Stimulated activated CD4-positive, alpha-beta T cell treated with anti-CD3 and anti-CD28 coated beads, Interleukin-2, amount 100 ng/mL, for 48 hours (primary cell): ENCODE data around the gene SLC22A31.

Source experiments
- DNase-seq, 2 donors: peaks; one replicate each; pipeline ENCODE4 v3.0.0-alpha.2; 2020

Gene SLC22A31

GRCh38 chr16:89164847-89165680, 35.3 kb downstream of the SLC22A31 start:
- no peak for DNase-seq

DNA sequence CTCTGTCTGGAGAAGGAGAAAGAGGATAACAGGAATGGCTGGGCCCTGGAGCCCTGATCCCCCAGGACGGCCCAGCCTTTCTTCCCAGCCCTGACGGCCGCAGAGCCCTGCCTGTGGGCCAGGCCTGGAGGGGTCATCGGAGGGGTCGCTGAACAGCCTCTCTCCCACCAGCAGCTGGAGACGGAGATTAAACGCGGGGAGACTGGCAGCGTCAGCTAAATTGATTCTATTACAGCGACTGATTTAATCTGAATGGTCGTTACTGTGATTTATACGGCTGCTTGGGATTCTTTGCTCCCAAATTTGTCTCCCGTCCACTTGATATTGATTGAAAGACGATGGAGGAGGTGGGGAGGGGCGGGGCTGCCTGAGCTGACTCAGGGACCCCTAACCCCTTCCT, 35.9 kb downstream of the SLC22A31 start:
- DNase-seq, result no peak

DNA sequence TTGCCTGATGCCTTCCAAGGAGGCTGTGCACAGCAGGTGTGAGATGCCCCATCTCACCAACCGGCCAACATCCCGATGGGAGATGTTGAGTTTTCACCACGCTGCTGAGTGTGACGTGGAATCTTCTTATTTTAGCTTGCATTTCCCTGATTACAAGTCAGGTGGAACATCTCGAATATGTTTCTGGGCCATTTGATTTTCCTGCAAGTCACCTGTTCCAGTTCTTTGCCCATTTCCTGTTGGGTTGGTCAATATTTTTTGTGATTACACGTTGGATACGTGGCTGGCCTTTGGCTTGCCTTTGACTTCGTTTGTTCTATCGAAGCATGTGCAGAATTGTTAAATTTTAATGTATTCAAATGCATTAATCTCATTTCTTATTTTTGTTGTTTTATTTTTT, 37.0 kb downstream of the SLC22A31 start:
- no peak for DNase-seq

DNA sequence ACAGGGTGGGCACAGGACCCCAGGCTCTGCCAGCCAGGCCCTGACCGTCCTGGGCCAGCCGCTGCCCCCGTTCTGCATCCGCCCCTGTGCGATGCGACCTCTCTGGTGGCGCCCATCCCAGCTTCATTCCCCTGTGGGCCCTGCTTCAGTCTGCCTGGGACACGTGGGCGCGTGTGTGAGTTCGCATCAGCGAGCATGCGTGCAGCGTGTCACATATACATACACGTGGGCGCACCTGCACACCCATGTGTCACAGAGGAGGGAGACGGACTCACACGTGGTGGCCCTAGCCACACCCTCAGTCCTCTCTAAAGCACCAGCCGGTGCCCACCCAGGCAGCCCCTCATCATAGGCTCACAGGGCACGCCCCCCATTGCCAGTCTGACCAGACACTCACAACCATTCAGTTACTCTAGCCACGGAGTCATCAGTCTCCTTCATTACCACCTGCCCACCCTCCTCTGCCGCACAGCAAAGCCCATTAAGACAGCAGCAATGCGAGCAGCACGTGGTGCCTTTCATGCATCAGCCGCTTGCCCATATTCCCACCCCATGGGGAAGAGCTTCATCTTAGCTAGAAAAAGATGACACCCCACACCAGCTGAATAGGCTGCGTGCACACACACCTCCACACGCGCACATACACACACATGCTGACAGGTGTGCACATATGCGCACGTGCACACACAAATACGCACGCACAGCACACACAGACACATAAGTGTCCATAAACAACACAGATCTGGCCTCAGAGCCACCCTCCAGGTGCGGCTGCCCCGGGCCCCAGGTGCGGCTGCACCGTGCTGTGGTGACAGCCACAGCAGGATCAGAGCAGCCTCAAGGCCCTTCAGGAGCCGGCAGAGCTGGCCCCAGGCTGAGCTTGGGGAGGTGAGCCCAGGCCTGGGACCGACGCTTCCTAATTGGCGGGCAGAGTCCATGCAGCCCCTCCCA, 38.3 kb downstream of the SLC22A31 start:
- no peak for DNase-seq

- no peak for DNase-seq
Measured at GRCh38 chr16:89160977-89161701, 39.2 kb downstream of the SLC22A31 start.

GRCh38 chr16:89159850-89160354, 40.4 kb downstream of the SLC22A31 start:
- DNase-seq, result no peak

GRCh38 chr16:89159066-89159849, 41.1 kb downstream of the SLC22A31 start:
- no peak for DNase-seq

DNA sequence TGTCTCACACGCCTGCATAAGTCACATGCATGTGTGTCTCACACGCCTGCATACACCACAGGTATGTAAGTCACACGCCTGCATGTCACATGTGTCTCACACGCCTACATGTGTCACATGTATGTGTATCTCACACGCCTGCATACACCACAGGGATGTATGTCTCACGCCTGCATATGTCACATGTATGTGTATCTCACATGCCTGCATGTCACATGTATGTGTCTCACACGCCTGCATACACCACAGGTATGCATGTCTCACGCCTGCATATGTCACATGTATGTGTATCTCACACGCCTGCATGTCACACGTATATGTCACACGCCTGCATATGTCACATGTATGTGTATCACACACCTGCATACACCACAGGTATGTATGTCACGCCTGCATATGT, 42.6 kb downstream of the SLC22A31 start:
- DNase-seq, result no peak

DNA sequence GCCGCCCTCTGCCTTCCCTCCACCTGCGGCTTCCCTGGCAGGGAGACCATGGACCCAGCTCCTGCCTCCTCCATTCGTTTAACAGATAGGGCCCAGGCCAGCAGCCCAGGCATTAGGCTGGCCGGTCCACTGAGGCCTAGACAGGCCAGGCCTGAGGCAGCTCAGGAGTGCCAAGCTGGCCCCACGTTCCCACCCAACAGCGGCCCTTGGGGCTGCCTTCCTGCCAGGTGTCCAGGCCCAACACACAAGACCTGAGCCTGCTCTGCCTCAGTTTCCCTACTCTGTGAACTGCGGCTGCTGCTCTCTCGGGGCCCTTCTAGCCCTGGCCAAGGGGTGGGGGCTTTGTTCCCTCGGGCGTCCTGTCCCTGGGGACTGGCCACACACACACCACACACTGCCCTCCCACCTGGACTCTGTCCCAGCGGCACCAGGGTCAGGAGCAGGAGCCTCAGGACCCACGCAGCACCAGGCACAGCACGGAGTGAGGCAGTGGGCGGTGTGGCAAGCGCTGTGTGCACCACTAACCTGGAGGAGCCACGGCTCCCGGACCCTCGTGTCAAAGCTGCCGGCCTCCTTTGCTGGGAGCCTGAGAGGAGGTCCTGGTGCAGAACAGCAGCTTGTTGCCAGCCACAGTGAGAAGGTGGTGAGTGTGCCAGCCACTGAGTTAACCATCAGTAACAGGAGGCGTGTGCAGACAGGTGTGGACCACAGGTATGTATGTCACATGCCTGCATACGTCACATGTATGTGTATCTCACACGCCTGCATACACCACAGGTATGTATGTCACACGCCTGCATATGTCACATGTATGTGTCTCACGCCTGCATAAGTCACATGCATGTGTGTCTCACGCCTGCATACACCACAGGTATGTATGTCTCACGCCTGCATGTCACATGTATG, 43.3 kb downstream of the SLC22A31 start:
- no peak for DNase-seq

DNA sequence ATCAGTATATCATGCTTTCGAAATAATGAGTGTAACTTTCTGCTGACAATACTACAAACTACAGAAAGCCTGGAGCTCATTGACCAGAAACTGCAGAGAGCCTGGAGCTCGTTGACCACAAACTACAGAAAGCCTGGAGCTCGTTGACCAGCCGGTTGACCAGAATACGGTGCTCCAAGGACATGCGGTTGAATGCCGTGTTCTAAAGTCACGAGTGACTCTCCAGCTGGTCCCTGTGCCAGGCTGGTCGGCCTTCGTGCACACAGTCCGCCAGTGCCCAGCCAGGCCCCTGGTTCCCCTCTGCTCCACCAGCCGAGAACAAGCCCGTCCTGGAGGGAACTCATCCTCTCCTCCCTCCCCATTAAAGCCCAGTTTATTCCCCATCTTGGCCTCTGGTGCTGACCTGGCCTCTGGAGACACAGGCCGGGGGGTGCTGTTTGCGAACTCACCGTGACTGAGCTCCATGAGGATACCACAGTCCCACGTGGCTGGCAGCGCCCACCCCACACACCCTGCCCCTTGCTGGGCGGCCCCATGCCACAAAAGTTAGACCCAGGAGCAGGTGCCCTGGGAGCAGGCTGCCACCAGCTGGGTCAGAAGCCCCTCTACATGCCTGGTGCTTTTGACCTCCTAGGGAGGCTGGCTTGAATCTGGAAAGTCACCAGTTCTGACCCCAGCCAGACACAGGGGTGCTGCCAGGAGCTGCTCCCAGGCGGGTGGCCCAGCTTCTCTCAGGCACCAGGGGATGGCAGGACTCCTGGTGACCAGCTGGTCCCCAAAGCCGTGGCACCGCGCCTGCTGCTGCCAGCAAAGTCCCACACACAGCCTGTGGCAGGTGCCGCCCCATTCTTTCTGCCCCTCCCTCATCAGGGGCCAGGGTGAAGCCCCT, 44.2 kb downstream of the SLC22A31 start:
- DNase-seq, result no peak

GRCh38 chr16:89155184-89155679, 45.1 kb downstream of the SLC22A31 start:
- no peak for DNase-seq

GRCh38 chr16:89154390-89155183, 45.8 kb downstream of the SLC22A31 start:
- no peak for DNase-seq

- DNase-seq, result no peak
Measured at GRCh38 chr16:89153848-89154271, 46.5 kb downstream of the SLC22A31 start.

DNA sequence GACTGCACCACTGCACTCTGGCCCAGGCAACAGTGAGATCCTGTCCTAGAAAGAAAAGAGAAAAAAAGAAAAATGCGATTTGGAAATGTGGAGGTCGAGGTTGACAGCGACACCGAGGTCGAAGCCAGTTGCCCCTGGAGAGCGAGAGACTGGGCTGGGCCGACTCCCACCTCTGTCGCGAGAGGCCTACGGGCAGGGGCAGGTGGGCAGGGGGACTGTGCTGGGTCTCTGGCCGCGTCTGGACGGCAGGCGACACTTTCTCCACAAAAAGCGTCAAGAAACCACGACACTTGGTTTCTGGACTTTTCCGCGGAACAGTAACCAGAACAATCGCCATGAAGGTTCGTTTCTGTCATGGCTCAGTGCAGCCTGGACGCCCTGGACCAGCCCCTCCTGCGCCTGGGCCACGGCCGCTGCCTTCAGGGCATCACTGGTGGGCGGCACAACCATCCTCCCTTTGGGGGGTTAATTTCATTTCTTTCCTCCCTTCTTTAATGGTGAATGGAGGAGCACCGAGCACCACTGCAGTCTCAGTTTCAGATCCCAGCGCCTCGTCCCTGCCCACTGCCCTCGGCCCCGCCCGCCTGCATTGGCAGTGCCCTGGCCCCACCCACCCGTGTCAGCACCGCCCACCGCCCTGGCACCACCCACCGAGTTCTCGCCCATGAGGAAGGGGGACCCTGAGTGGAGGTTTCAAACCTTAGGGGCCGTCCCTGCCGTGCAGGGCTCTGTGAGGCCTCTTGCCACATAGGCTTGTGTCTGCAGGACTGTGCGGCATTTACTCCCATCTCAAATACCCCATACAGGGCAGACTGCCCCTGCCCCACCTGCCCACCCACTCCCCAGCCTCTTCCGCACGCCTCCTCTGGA, 47.3 kb downstream of the SLC22A31 start:
- no peak for DNase-seq

DNA sequence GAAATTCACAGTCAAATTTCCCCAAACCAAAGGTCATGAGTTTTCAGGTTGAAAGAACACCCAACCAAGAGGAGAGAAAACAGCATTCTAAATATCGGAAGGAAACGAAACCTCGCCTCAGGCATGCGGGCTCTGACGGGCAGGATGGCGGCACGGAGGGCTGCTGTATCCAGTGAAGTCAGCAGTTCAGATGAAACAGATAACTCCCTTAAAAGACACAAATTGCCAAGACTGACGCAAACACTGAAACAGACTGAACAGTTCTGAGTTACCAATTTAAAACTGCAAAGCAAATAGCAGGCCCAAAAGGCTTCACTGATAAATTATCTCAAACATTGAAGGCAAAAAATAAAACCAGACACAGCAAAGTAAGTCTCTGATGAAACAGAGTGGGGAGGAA, 49.4 kb downstream of the SLC22A31 start:
- DNase-seq, result no peak

DNA sequence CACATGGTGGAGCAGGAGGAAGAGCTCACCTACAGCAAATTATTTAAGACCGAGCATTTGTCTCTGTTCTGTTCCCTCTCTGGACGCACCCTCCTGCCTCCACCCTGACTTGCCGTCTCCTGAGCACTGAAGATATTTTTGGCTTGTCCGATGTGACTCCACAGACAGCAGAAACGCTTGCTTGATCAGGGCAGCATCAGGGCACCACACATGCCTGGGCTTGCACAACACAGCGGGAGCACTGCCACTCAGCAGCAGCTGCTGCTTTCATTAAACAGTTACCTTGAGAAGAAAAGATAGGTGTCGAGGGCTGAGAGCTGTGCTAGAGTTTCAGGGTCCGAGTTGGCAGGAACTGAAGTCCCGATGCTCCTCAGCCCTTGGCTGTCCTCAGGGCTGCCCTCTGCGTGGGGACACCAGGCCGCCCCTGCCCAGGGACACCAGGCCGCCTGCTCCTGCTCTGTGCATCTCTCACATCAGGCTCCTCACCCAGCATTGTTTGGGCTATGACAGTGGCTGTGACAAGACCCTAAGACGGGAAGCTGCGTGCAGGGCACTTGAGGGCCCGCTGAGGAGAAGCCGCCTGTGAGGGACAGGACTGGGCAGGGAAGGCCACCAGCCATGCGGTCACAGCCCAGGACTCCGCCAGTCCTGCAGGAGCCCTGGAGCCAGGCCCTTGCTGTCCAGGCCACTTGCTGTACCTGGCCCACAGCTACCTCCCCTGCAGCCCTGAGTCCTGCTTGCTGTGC, 50.1 kb downstream of the SLC22A31 start:
- no peak for DNase-seq

GRCh38 chr16:89149386-89149785, 51.0 kb downstream of the SLC22A31 start:
- no peak for DNase-seq
